Type B pancreatic cell (in vitro differentiated cells): Measurements from ENCODE around the gene SRPRA. TPM values are rescaled to one million over a fixed set of nuclear protein-coding genes. Genes with fewer than 3 reads are reported as not detected.

Source experiments
- DNase-seq: peaks from one replicate; pipeline ENCODE4 v3.0.0; 2021; ENCODE audit warnings: mixed read lengths; ENCODE audit not compliant: unreplicated experiment; ENCODE audit errors: extremely low spot score
- H3K27ac Mint-ChIP-seq: 2 replicates; pipeline ENCODE4 v1.8.0; 2021; ENCODE audit warnings: mild to moderate bottlenecking, mixed read lengths
- H3K27me3 Mint-ChIP-seq: 2 replicates; pipeline ENCODE4 v1.8.0; 2021; ENCODE audit warnings: mixed read lengths
- H3K36me3 Mint-ChIP-seq: 2 replicates; pipeline ENCODE4 v1.8.0; 2021; ENCODE audit warnings: mixed read lengths
- H3K4me1 Mint-ChIP-seq: one replicate; pipeline ENCODE4 v1.8.0; 2021; ENCODE audit warnings: mixed read lengths; ENCODE audit not compliant: unreplicated experiment
- H3K4me3 Mint-ChIP-seq: 2 replicates; pipeline ENCODE4 v1.8.0; 2021; ENCODE audit warnings: mild to moderate bottlenecking, mixed read lengths
- H3K9me3 Mint-ChIP-seq: 2 replicates; pipeline ENCODE4 v1.8.0; 2021; ENCODE audit warnings: mixed read lengths
- total RNA-seq: library from RNA; stranded (reverse); gene quantifications from 2 replicates; pipeline ENCODE4 v1.2.1, GENCODE V29; 2021; ENCODE audit warnings: low replicate concordance
- TF ChIP-seq, protein P1 (sequence below): fragments of 200-600 bp; sonication (generic); conservative IDR thresholded peaks from 2 replicates; pipeline ENCODE4 v1.5.0; 2021; ENCODE audit warnings: antibody characterized with exemption, mild to moderate bottlenecking

Gene SRPRA
- total RNA-seq, 1 donor from 2014 or later, result 76.6 TPM

- H3K27me3 Mint-ChIP-seq, result no peaks in the 10 kb centered on the region
- DNase-seq, result no peak
- no peaks in the 10 kb centered on the region for H3K9me3 Mint-ChIP-seq
- peaks cover 26% of the 10 kb centered on the region for H3K4me1 Mint-ChIP-seq
- peaks cover 15% of the 10 kb centered on the region for H3K36me3 Mint-ChIP-seq
- TF ChIP-seq, protein P1, sequence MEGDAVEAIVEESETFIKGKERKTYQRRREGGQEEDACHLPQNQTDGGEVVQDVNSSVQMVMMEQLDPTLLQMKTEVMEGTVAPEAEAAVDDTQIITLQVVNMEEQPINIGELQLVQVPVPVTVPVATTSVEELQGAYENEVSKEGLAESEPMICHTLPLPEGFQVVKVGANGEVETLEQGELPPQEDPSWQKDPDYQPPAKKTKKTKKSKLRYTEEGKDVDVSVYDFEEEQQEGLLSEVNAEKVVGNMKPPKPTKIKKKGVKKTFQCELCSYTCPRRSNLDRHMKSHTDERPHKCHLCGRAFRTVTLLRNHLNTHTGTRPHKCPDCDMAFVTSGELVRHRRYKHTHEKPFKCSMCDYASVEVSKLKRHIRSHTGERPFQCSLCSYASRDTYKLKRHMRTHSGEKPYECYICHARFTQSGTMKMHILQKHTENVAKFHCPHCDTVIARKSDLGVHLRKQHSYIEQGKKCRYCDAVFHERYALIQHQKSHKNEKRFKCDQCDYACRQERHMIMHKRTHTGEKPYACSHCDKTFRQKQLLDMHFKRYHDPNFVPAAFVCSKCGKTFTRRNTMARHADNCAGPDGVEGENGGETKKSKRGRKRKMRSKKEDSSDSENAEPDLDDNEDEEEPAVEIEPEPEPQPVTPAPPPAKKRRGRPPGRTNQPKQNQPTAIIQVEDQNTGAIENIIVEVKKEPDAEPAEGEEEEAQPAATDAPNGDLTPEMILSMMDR, result no peak
- peak overlapping the region; percentile 97 for H3K4me3 Mint-ChIP-seq
- peak overlapping the region; percentile 98 for H3K27ac Mint-ChIP-seq
Observed at GRCh38 chr11:126268361-126268707, 361 bp downstream of the SRPRA start.

GRCh38 chr11:126267650-126268049, 1.0 kb downstream of the SRPRA start:
- H3K4me1 Mint-ChIP-seq, result peaks cover 26% of the 10 kb centered on the region
- H3K27me3 Mint-ChIP-seq, result no peaks in the 10 kb centered on the region
- peak overlapping the region; percentile 98 for H3K27ac Mint-ChIP-seq
- H3K9me3 Mint-ChIP-seq, result no peaks in the 10 kb centered on the region
- H3K4me3 Mint-ChIP-seq, result peak overlapping the region; percentile 97
- DNase-seq, result no peak
- TF ChIP-seq, protein P1, result no peak
- peaks cover 20% of the 10 kb centered on the region for H3K36me3 Mint-ChIP-seq

- Mint-ChIP-seq H3K4me3 (peak overlapping the region; percentile 60), H3K27me3 (no peaks in the 10 kb centered on the region), H3K36me3 (peaks cover 26% of the 10 kb centered on the region), H3K4me1 (peaks cover 25% of the 10 kb centered on the region), H3K9me3 (no peaks in the 10 kb centered on the region), H3K27ac (peak overlapping the region; percentile 10)
- no peak for DNase-seq
- TF ChIP-seq, protein P1, result no peak
Observed at GRCh38 chr11:126265811-126266210, 2.9 kb downstream of the SRPRA start.

- H3K4me3 Mint-ChIP-seq, result no peak overlapping the region
Observed at GRCh38 chr11:126263489-126263888, 5.2 kb downstream of the SRPRA start.

DNA sequence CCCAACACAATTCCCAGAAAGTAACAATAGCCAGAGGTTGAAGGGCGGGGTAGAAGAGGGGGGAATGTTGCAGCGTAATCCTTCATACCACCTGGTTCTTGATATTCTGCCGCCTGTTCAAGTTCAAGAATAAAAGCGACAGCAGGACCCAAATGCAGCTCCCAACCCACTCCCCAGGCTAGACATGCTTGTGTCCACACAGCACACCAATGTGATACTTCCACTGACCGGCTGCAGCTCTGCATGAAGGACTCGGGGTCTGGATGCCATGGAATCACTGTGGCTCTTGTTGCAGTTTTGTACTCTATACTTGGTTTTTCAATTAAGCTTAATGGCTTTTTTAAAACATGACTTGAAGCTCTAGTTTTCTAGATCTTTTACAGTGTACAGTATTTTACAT, 6.5 kb downstream of the SRPRA start:
- Mint-ChIP-seq H3K4me1 (peaks cover 2% of the 10 kb centered on the region), H3K4me3 (no peak overlapping the region), H3K9me3 (no peaks in the 10 kb centered on the region), H3K27ac (no peak overlapping the region), H3K36me3 (peaks cover 28% of the 10 kb centered on the region), H3K27me3 (no peaks in the 10 kb centered on the region)
- TF ChIP-seq, protein P1, result no peak
- no peak for DNase-seq

More at GRCh38 chr11:126263489-126263888, 5.2 kb downstream of the SRPRA start:
- no peaks in the 10 kb centered on the region for H3K27me3 Mint-ChIP-seq
- H3K9me3 Mint-ChIP-seq, result no peaks in the 10 kb centered on the region
- TF ChIP-seq, protein P1, result no peak
- peaks cover 9% of the 10 kb centered on the region for H3K4me1 Mint-ChIP-seq
- DNase-seq, result no peak
- peaks cover 28% of the 10 kb centered on the region for H3K36me3 Mint-ChIP-seq
- no peak overlapping the region for H3K27ac Mint-ChIP-seq

- H3K4me3 Mint-ChIP-seq, result no peak overlapping the region
- H3K36me3 Mint-ChIP-seq, result peaks cover 27% of the 10 kb centered on the region
- TF ChIP-seq, protein P1, result no peak
- no peaks in the 10 kb centered on the region for H3K9me3 Mint-ChIP-seq
- no peak overlapping the region for H3K27ac Mint-ChIP-seq
- no peaks in the 10 kb centered on the region for H3K27me3 Mint-ChIP-seq
- no peak for DNase-seq
- no peaks in the 10 kb centered on the region for H3K4me1 Mint-ChIP-seq
Observed at GRCh38 chr11:126257764-126258163, 10.9 kb downstream of the SRPRA start.
